Astrocyte (in vitro differentiated cells and primary cell): ENCODE measurements around the gene RAD51B. TPM values are rescaled to one million over a fixed set of nuclear protein-coding genes. Genes with fewer than 3 reads are reported as not detected.

Experiments used
- DNase-seq: peaks from one replicate; pipeline ENCODE4 v3.0.0-alpha.2; 2010; ENCODE audit warnings: low read depth
- FAIRE-seq: peaks from 2 replicates; lab custom pipeline; 2011; peaks lifted over from hg19 to GRCh38; lab: Jason Lieb, UNC
- H2AFZ ChIP-seq: 2 replicates; pipeline ENCODE4 v1.6.0; 2012; ENCODE audit warnings: low read depth, low read length, inconsistent platforms
- H3K27ac ChIP-seq: 2 replicates; pipeline ENCODE4 v1.5.1; 2011; ENCODE audit warnings: low read depth, low read length, inconsistent platforms
- H3K27me3 ChIP-seq: 2 replicates; pipeline ENCODE4 v1.6.0; 2011; ENCODE audit warnings: low read length, inconsistent platforms; ENCODE audit not compliant: insufficient read depth
- H3K36me3 ChIP-seq: 2 replicates; pipeline ENCODE4 v1.5.1; 2011; ENCODE audit warnings: low read length, inconsistent platforms; ENCODE audit not compliant: insufficient read depth
- H3K4me1 ChIP-seq: 2 replicates; pipeline ENCODE4 v1.5.1; 2011; ENCODE audit warnings: low read length, inconsistent platforms; ENCODE audit not compliant: insufficient read depth
- H3K4me2 ChIP-seq: 2 replicates; pipeline ENCODE4 v1.6.0; 2012; ENCODE audit warnings: low read length, inconsistent platforms
- H3K4me3 ChIP-seq: 2 replicates; pipeline ENCODE4 v1.5.1; 2011; ENCODE audit warnings: low read depth, mild to moderate bottlenecking, low read length, inconsistent platforms; ENCODE audit not compliant: insufficient read depth
- H3K79me2 ChIP-seq: 2 replicates; pipeline ENCODE4 v1.6.0; 2012; ENCODE audit warnings: mild to moderate bottlenecking, low read length, inconsistent platforms; ENCODE audit not compliant: insufficient read depth
- H3K9ac ChIP-seq: 2 replicates; pipeline ENCODE4 v1.6.0; 2012; ENCODE audit warnings: mild to moderate bottlenecking, low read length, inconsistent platforms
- H3K9me3 ChIP-seq: 2 replicates; pipeline ENCODE4 v1.5.1; 2012; ENCODE audit warnings: low read depth, mild to moderate bottlenecking, low read length, inconsistent platforms; ENCODE audit not compliant: insufficient read depth
- H4K20me1 ChIP-seq: 2 replicates; pipeline ENCODE4 v1.6.0; 2012; ENCODE audit warnings: low read length, inconsistent platforms; ENCODE audit not compliant: insufficient read depth
- H3K27ac Mint-ChIP-seq: one replicate; pipeline ENCODE4 v1.8.0; 2021; ENCODE audit warnings: mild to moderate bottlenecking, mixed read lengths; ENCODE audit not compliant: unreplicated experiment
- H3K27me3 Mint-ChIP-seq: one replicate; pipeline ENCODE4 v1.8.0; 2021; ENCODE audit warnings: low read depth, mixed read lengths; ENCODE audit not compliant: unreplicated experiment
- H3K36me3 Mint-ChIP-seq: one replicate; pipeline ENCODE4 v1.8.0; 2021; ENCODE audit warnings: low read depth, mixed read lengths; ENCODE audit not compliant: unreplicated experiment
- H3K4me1 Mint-ChIP-seq: one replicate; pipeline ENCODE4 v1.8.0; 2021; ENCODE audit warnings: low read depth, mixed read lengths; ENCODE audit not compliant: unreplicated experiment
- H3K4me3 Mint-ChIP-seq: one replicate; pipeline ENCODE4 v1.8.0; 2021; ENCODE audit warnings: mild to moderate bottlenecking, moderate library complexity, mixed read lengths; ENCODE audit not compliant: unreplicated experiment
- H3K9me3 Mint-ChIP-seq: one replicate; pipeline ENCODE4 v1.8.0; 2021; ENCODE audit warnings: mild to moderate bottlenecking, mixed read lengths; ENCODE audit not compliant: unreplicated experiment
- CTCF ChIP-seq: IDR thresholded peaks from 2 replicates; pipeline ENCODE4 v1.5.1; 2011; ENCODE audit warnings: low read depth, mild to moderate bottlenecking, inconsistent platforms, low read length, moderate library complexity; ENCODE audit not compliant: insufficient read depth
- EZH2 ChIP-seq: IDR thresholded peaks from 2 replicates; pipeline ENCODE4 v1.6.1; 2012; ENCODE audit warnings: mild to moderate bottlenecking, low read length, inconsistent platforms; ENCODE audit not compliant: insufficient read depth
- total RNA-seq: library from RNA; stranded (reverse); gene quantifications from 2 replicates; pipeline ENCODE4 v1.2.1, GENCODE V29; 2021

RAD51B gene
- total RNA-seq, 1 donor from 2014 or later, result 10.8 TPM

- Mint-ChIP-seq H3K27me3 (no peaks in the 10 kb centered on the region), H3K4me1 (no peaks in the 10 kb centered on the region), H3K27ac (no peak overlapping the region), H3K36me3 (no peaks in the 10 kb centered on the region), H3K9me3 (no peaks in the 10 kb centered on the region), H3K4me3 (no peak overlapping the region)
- Histone ChIP-seq H3K4me2 (no peak overlapping the region), H3K36me3 (no peaks in the 10 kb centered on the region), H3K27me3 (no peaks in the 10 kb centered on the region), H3K4me1 (no peaks in the 10 kb centered on the region), H3K27ac (no peak overlapping the region), H3K4me3 (no peak overlapping the region), H3K9me3 (no peaks in the 10 kb centered on the region), H2AFZ (no peak overlapping the region), H3K9ac (no peak overlapping the region), H3K79me2 (no peaks in the 10 kb centered on the region), H4K20me1 (no peaks in the 10 kb centered on the region)
- DNase-seq, result peak; percentile 81
- TF ChIP-seq CTCF, result peak; percentile 77
- no peak for TF ChIP-seq EZH2
- peak; percentile 41 for FAIRE-seq
Measured at GRCh38 chr14:67837011-67837624, 17.5 kb downstream of the RAD51B start.

- FAIRE-seq (no peak), DNase-seq (no peak)
- Mint-ChIP-seq H3K27me3 (no peaks in the 10 kb centered on the region), H3K4me3 (no peak overlapping the region), H3K36me3 (peaks cover 10% of the 10 kb centered on the region), H3K4me1 (no peaks in the 10 kb centered on the region), H3K9me3 (peaks cover 11% of the 10 kb centered on the region), H3K27ac (no peak overlapping the region)
- Histone ChIP-seq H3K36me3 (no peaks in the 10 kb centered on the region), H2AFZ (no peak overlapping the region), H3K27me3 (no peaks in the 10 kb centered on the region), H3K9ac (no peak overlapping the region), H3K4me3 (no peak overlapping the region), H3K79me2 (no peaks in the 10 kb centered on the region), H4K20me1 (peaks cover 3% of the 10 kb centered on the region), H3K4me1 (no peaks in the 10 kb centered on the region), H3K9me3 (no peaks in the 10 kb centered on the region), H3K27ac (no peak overlapping the region), H3K4me2 (no peak overlapping the region)
- no peak for TF ChIP-seq CTCF
- no peak for TF ChIP-seq EZH2
Measured at GRCh38 chr14:67846029-67846610, 26.5 kb downstream of the RAD51B start.
